NCI-H187 treated with DMSO at 0.1 percent for 48 hours (cell line): ENCODE results near the gene SHISA7.
A peak's percentile ranks its signal among the peaks of the same experiment; 100 is the strongest.
"Not testable (repeated sequence)": the region's sequence is repeated elsewhere in the genome, so short reads cannot be mapped to it uniquely, and the experiment has no call there.

Source experiments
- DNase-seq: peaks from one replicate; lab custom pipeline; 2025; lab: John Stamatoyannopoulos, UW

Gene SHISA7

GRCh38 chr19:55418185-55418584, 24.9 kb downstream of the SHISA7 start:
- no peak for DNase-seq

GRCh38 chr19:55410168-55410567, 32.9 kb downstream of the SHISA7 start:
- no peak for DNase-seq

- DNase-seq: not testable (repeated sequence)
Observed at GRCh38 chr19:55409179-55409578, 33.9 kb downstream of the SHISA7 start.

GRCh38 chr19:55408533-55408872, 34.6 kb downstream of the SHISA7 start:
- no peak for DNase-seq

GRCh38 chr19:55407800-55408532, 35.1 kb downstream of the SHISA7 start:
- peak; percentile 97 for DNase-seq

GRCh38 chr19:55407550-55407799, 35.6 kb downstream of the SHISA7 start, which contains the start of gene UBE2S:
Gene UBE2S, minus strand, starts transcription at chr19:55407788. Its CDS starts 199 bp downstream, at chr19:55407589.
- not testable (repeated sequence) for DNase-seq

- no peak for DNase-seq
Observed at GRCh38 chr19:55406826-55407549, 36.1 kb downstream of the SHISA7 start.

- DNase-seq: no peak
Observed at GRCh38 chr19:55406091-55406825, 36.8 kb downstream of the SHISA7 start.

- DNase-seq: no peak
Observed at GRCh38 chr19:55405638-55406037, 37.5 kb downstream of the SHISA7 start.

GRCh38 chr19:55402509-55402908, 40.6 kb downstream of the SHISA7 start:
- no peak for DNase-seq

GRCh38 chr19:55401390-55401789, 41.7 kb downstream of the SHISA7 start:
- DNase-seq: not testable (repeated sequence)

- no peak for DNase-seq
Observed at GRCh38 chr19:55400281-55401087, 42.6 kb downstream of the SHISA7 start.

GRCh38 chr19:55398200-55398925, 44.7 kb downstream of the SHISA7 start:
- DNase-seq: no peak

- no peak for DNase-seq
Observed at GRCh38 chr19:55392820-55393761, 50.0 kb downstream of the SHISA7 start.

- no peak for DNase-seq
Observed at GRCh38 chr19:55391702-55392615, 51.1 kb downstream of the SHISA7 start.

- no peak for DNase-seq
Observed at GRCh38 chr19:55391191-55391670, 51.9 kb downstream of the SHISA7 start.

- DNase-seq: no peak
Observed at GRCh38 chr19:55390461-55390880, 52.6 kb downstream of the SHISA7 start.

GRCh38 chr19:55389386-55390317, 53.4 kb downstream of the SHISA7 start:
- DNase-seq: no peak
